Type B pancreatic cell (in vitro differentiated cells): ENCODE data around the gene PLXNB1. TPM values are rescaled to one million over a fixed set of nuclear protein-coding genes. Genes with fewer than 3 reads are reported as not detected.
A peak's percentile ranks its signal among the peaks of the same experiment; 100 is the strongest.

ENCODE experiments used
- DNase-seq: peaks from one replicate; pipeline ENCODE4 v3.0.0; 2021; ENCODE audit warnings: mixed read lengths; ENCODE audit not compliant: unreplicated experiment; ENCODE audit errors: extremely low spot score
- H3K27ac Mint-ChIP-seq: 2 replicates; pipeline ENCODE4 v1.8.0; 2021; ENCODE audit warnings: mild to moderate bottlenecking, mixed read lengths
- H3K27me3 Mint-ChIP-seq: 2 replicates; pipeline ENCODE4 v1.8.0; 2021; ENCODE audit warnings: mixed read lengths
- H3K36me3 Mint-ChIP-seq: 2 replicates; pipeline ENCODE4 v1.8.0; 2021; ENCODE audit warnings: mixed read lengths
- H3K4me1 Mint-ChIP-seq: one replicate; pipeline ENCODE4 v1.8.0; 2021; ENCODE audit warnings: mixed read lengths; ENCODE audit not compliant: unreplicated experiment
- H3K4me3 Mint-ChIP-seq: 2 replicates; pipeline ENCODE4 v1.8.0; 2021; ENCODE audit warnings: mild to moderate bottlenecking, mixed read lengths
- H3K9me3 Mint-ChIP-seq: 2 replicates; pipeline ENCODE4 v1.8.0; 2021; ENCODE audit warnings: mixed read lengths
- total RNA-seq: library from RNA; stranded (reverse); gene quantifications from 2 replicates; pipeline ENCODE4 v1.2.1, GENCODE V29; 2021; ENCODE audit warnings: low replicate concordance
- TF ChIP-seq, protein P1 (sequence below): fragments of 200-600 bp; sonication (generic); conservative IDR thresholded peaks from 2 replicates; pipeline ENCODE4 v1.5.0; 2021; ENCODE audit warnings: antibody characterized with exemption, mild to moderate bottlenecking

PLXNB1 gene
- total RNA-seq, 1 donor from 2014 or later = 212 TPM

- Mint-ChIP-seq H3K27ac (no peak overlapping the region), H3K36me3 (peaks cover 20% of the 10 kb centered on the region), H3K4me3 (no peak overlapping the region), H3K4me1 (no peaks in the 10 kb centered on the region), H3K27me3 (no peaks in the 10 kb centered on the region), H3K9me3 (no peaks in the 10 kb centered on the region)
- TF ChIP-seq, protein P1, sequence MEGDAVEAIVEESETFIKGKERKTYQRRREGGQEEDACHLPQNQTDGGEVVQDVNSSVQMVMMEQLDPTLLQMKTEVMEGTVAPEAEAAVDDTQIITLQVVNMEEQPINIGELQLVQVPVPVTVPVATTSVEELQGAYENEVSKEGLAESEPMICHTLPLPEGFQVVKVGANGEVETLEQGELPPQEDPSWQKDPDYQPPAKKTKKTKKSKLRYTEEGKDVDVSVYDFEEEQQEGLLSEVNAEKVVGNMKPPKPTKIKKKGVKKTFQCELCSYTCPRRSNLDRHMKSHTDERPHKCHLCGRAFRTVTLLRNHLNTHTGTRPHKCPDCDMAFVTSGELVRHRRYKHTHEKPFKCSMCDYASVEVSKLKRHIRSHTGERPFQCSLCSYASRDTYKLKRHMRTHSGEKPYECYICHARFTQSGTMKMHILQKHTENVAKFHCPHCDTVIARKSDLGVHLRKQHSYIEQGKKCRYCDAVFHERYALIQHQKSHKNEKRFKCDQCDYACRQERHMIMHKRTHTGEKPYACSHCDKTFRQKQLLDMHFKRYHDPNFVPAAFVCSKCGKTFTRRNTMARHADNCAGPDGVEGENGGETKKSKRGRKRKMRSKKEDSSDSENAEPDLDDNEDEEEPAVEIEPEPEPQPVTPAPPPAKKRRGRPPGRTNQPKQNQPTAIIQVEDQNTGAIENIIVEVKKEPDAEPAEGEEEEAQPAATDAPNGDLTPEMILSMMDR = no peak
- peak; percentile 50 for DNase-seq
These were observed 19.5 kb downstream of the PLXNB1 start for GRCh38 chr3:48410205-48411040.

GRCh38 chr3:48409291-48410201 lies 20.3 kb downstream of the PLXNB1 start:
- peak; percentile 65 for DNase-seq
- Mint-ChIP-seq H3K4me1 (no peaks in the 10 kb centered on the region), H3K27ac (no peak overlapping the region), H3K27me3 (no peaks in the 10 kb centered on the region), H3K4me3 (no peak overlapping the region), H3K36me3 (peaks cover 20% of the 10 kb centered on the region), H3K9me3 (no peaks in the 10 kb centered on the region)
- TF ChIP-seq, protein P1 = no peak

DNA sequence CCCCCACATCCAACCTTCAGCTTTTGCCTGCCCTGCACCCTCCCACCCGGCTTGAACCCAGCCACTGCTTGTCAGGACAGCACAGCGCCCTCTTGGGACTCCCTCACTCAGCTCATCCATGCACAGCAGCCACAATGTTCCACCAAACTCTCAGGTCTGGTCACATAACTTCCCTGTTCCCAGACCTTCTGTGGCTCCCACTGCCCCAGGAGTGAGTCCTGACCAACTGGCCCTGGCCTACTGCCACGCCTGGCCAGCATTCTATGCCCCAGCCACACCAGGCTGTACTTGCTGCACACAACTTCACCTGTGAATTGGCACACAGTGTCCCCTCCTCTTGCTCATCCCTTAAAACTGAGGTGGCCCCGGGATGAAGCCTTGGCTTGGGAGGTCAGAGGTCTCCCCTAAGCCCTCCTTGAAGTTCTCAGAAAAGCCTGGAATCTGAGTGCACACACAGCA lies 21.0 kb downstream of the PLXNB1 start:
- DNase-seq = peak; percentile 58

GRCh38 chr3:48407542-48408099 lies 22.3 kb downstream of the PLXNB1 start:
- DNase-seq = peak; percentile 29
- TF ChIP-seq, protein P1 = no peak
- Mint-ChIP-seq H3K27me3 (no peaks in the 10 kb centered on the region), H3K4me1 (no peaks in the 10 kb centered on the region), H3K9me3 (no peaks in the 10 kb centered on the region), H3K4me3 (no peak overlapping the region), H3K27ac (no peak overlapping the region), H3K36me3 (peaks cover 15% of the 10 kb centered on the region)

More for the DNA sequence above, 21.0 kb downstream of the PLXNB1 start:
- TF ChIP-seq, protein P1 = no peak
- H3K27ac Mint-ChIP-seq = peak overlapping the region; percentile 84
- no peaks in the 10 kb centered on the region for H3K4me1 Mint-ChIP-seq
- no peaks in the 10 kb centered on the region for H3K9me3 Mint-ChIP-seq
- peak overlapping the region; percentile 15 for H3K4me3 Mint-ChIP-seq
- no peaks in the 10 kb centered on the region for H3K27me3 Mint-ChIP-seq
- peaks cover 20% of the 10 kb centered on the region for H3K36me3 Mint-ChIP-seq
